Measurements from ENCODE around the gene NLGN1.
A peak's percentile ranks its signal among the peaks of the same experiment; 100 is the strongest.

NLGN1 gene

DNA sequence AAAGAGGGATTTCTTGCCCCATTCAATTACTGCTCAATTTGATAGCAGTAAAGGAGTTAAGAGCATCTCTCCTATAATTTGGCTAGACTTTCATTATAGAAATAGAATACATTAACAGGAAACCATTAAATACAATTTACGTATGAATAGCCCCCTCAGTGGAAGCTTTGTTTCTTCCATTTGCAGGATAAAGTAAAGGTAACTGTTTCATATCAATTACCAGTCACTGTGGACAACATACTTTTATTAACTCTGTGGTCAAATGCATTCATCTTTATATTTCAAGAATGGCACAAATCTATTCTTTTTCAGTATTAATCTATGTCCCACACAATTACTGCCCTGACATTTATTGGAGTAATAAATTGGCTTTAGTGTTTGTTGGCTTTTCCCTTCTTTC is 613.4 kb downstream of the NLGN1 start:
- DNase-seq = no peak
- POLR2A ChIA-PET = no interaction called here
- Histone ChIP-seq H3K4me1 (ENCODE audit: control extremely low read depth in 1 of 4, control insufficient read depth in 4 of 4, insufficient read depth in 4 of 4, low read length in 3 of 4) (no peaks in the 10 kb centered on the region), H3K27ac (ENCODE audit: insufficient read depth in 1 of 2, low read depth in 1 of 2, low read length in 2 of 2, poor library complexity in 1 of 2, severe bottlenecking in 2 of 2) (no peak overlapping the region), H3K4me3 (ENCODE audit: control insufficient read depth in 1 of 7, extremely low read depth in 1 of 7, insufficient read depth in 4 of 7, low read depth in 2 of 7, low read length in 6 of 7) (no peak overlapping the region), H3K9me3 (ENCODE audit: control extremely low read depth in 1 of 5, control insufficient read depth in 4 of 5, insufficient read depth in 2 of 5, low read depth in 1 of 5, low read length in 4 of 5) (no peaks in the 10 kb centered on the region), H3K36me3 (ENCODE audit: control insufficient read depth in 4 of 4, insufficient read depth in 4 of 4, low read length in 3 of 4) (no peaks in the 10 kb centered on the region), H3K27me3 (replicated peaks in 2 of 5; ENCODE audit: control insufficient read depth in 4 of 5, insufficient read depth in 5 of 5, low read length in 4 of 5) (no peaks in the 10 kb centered on the region)
- CTCF ChIA-PET = no interaction called here
- WGBS (ENCODE audit: insufficient coverage) = no CpG with 5 or more reads among the region's 1 CpG

- H3K27me3 ChIP-seq (replicated peaks in 2 of 5; ENCODE audit: control insufficient read depth in 4 of 5, insufficient read depth in 5 of 5, low read length in 4 of 5) = no peaks in the 10 kb centered on the region
- no peaks in the 10 kb centered on the region for H3K9me3 ChIP-seq (ENCODE audit: control extremely low read depth in 1 of 5, control insufficient read depth in 4 of 5, insufficient read depth in 2 of 5, low read depth in 1 of 5, low read length in 4 of 5)
- WGBS (ENCODE audit: insufficient coverage) = 88% methylated on average over 3 of the region's 4 CpGs
- no peak overlapping the region for H3K4me3 ChIP-seq (ENCODE audit: control insufficient read depth in 1 of 7, extremely low read depth in 1 of 7, insufficient read depth in 4 of 7, low read depth in 2 of 7, low read length in 6 of 7)
- H3K4me1 ChIP-seq (ENCODE audit: control extremely low read depth in 1 of 4, control insufficient read depth in 4 of 4, insufficient read depth in 4 of 4, low read length in 3 of 4) = no peaks in the 10 kb centered on the region
- ChIA-PET POLR2A (no interaction called here), CTCF (no interaction called here)
- no peak overlapping the region for H3K27ac ChIP-seq (ENCODE audit: insufficient read depth in 1 of 2, low read depth in 1 of 2, low read length in 2 of 2, poor library complexity in 1 of 2, severe bottlenecking in 2 of 2)
- DNase-seq = no peak
- H3K36me3 ChIP-seq (ENCODE audit: control insufficient read depth in 4 of 4, insufficient read depth in 4 of 4, low read length in 3 of 4) = no peaks in the 10 kb centered on the region
Observed at GRCh38 chr3:174016186-174016585, 618.6 kb downstream of the NLGN1 start.

GRCh38 chr3:174020156-174020555 is 622.6 kb downstream of the NLGN1 start:
- no peak for DNase-seq
- ChIA-PET POLR2A (no interaction called here), CTCF (no interaction called here)
- H3K27me3 ChIP-seq (replicated peaks in 2 of 5; ENCODE audit: control insufficient read depth in 4 of 5, insufficient read depth in 5 of 5, low read length in 4 of 5) = no peaks in the 10 kb centered on the region
- H3K9me3 ChIP-seq (ENCODE audit: control extremely low read depth in 1 of 5, control insufficient read depth in 4 of 5, insufficient read depth in 2 of 5, low read depth in 1 of 5, low read length in 4 of 5) = no peaks in the 10 kb centered on the region
- H3K36me3 ChIP-seq (ENCODE audit: control insufficient read depth in 4 of 4, insufficient read depth in 4 of 4, low read length in 3 of 4) = no peaks in the 10 kb centered on the region
- no peak overlapping the region for H3K4me3 ChIP-seq (ENCODE audit: control insufficient read depth in 1 of 7, extremely low read depth in 1 of 7, insufficient read depth in 4 of 7, low read depth in 2 of 7, low read length in 6 of 7)
- H3K27ac ChIP-seq (ENCODE audit: insufficient read depth in 1 of 2, low read depth in 1 of 2, low read length in 2 of 2, poor library complexity in 1 of 2, severe bottlenecking in 2 of 2) = no peak overlapping the region
- WGBS (ENCODE audit: insufficient coverage) = 100% methylated on average over 1 of the region's 2 CpGs
- H3K4me1 ChIP-seq (ENCODE audit: control extremely low read depth in 1 of 4, control insufficient read depth in 4 of 4, insufficient read depth in 4 of 4, low read length in 3 of 4) = no peaks in the 10 kb centered on the region

DNA sequence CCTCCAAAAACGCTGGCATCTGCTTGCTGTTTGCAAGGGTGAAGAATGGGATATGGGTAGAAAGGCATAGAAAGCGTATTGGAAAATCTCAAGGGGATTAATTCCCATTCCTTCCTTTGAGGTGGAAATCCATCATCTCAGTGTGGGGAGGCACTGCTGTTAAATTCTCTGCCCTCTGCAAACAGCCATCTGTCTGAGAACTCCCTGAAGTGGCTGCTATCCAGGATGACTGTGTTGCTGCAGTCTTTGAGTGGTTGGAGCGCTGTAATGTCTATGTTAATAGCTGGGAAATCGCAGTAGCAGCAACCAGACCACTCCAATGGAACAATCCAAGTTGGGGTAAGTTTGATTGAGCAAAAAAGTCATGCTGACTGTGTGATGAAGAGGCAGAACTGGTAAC is 625.9 kb downstream of the NLGN1 start:
- ChIA-PET CTCF (interaction anchor here (1.2 kb wide), 1 partner anchor 14 kb away, joined by 3 read pairs; no protein-coding TSS in a partner anchor), POLR2A (no interaction called here)
- no peak for DNase-seq
- no peaks in the 10 kb centered on the region for H3K4me1 ChIP-seq (ENCODE audit: control extremely low read depth in 1 of 4, control insufficient read depth in 4 of 4, insufficient read depth in 4 of 4, low read length in 3 of 4)
- peaks cover 0 to 2% (median 0%) of the 10 kb centered on the region in 5 experiments for H3K9me3 ChIP-seq (ENCODE audit: control extremely low read depth in 1 of 5, control insufficient read depth in 4 of 5, insufficient read depth in 2 of 5, low read depth in 1 of 5, low read length in 4 of 5)
- 100% methylated on average over 3 of the region's 4 CpGs for WGBS (ENCODE audit: insufficient coverage)
- H3K4me3 ChIP-seq (ENCODE audit: control insufficient read depth in 1 of 7, extremely low read depth in 1 of 7, insufficient read depth in 4 of 7, low read depth in 2 of 7, low read length in 6 of 7) = no peak overlapping the region
- H3K27ac ChIP-seq (ENCODE audit: insufficient read depth in 1 of 2, low read depth in 1 of 2, low read length in 2 of 2, poor library complexity in 1 of 2, severe bottlenecking in 2 of 2) = no peak overlapping the region
- no peaks in the 10 kb centered on the region for H3K27me3 ChIP-seq (replicated peaks in 2 of 5; ENCODE audit: control insufficient read depth in 4 of 5, insufficient read depth in 5 of 5, low read length in 4 of 5)
- no peaks in the 10 kb centered on the region for H3K36me3 ChIP-seq (ENCODE audit: control insufficient read depth in 4 of 4, insufficient read depth in 4 of 4, low read length in 3 of 4)

- ChIA-PET POLR2A (no interaction called here), CTCF (no interaction called here)
- H3K4me1 ChIP-seq (ENCODE audit: control extremely low read depth in 1 of 4, control insufficient read depth in 4 of 4, insufficient read depth in 4 of 4, low read length in 3 of 4) = no peaks in the 10 kb centered on the region
- 100% methylated on average over 2 of the region's 2 CpGs for WGBS (ENCODE audit: insufficient coverage)
- H3K36me3 ChIP-seq (ENCODE audit: control insufficient read depth in 4 of 4, insufficient read depth in 4 of 4, low read length in 3 of 4) = no peaks in the 10 kb centered on the region
- H3K27me3 ChIP-seq (replicated peaks in 2 of 5; ENCODE audit: control insufficient read depth in 4 of 5, insufficient read depth in 5 of 5, low read length in 4 of 5) = no peaks in the 10 kb centered on the region
- H3K9me3 ChIP-seq (ENCODE audit: control extremely low read depth in 1 of 5, control insufficient read depth in 4 of 5, insufficient read depth in 2 of 5, low read depth in 1 of 5, low read length in 4 of 5) = peaks cover 0 to 16% (median 0%) of the 10 kb centered on the region in 5 experiments
- no peak overlapping the region for H3K27ac ChIP-seq (ENCODE audit: insufficient read depth in 1 of 2, low read depth in 1 of 2, low read length in 2 of 2, poor library complexity in 1 of 2, severe bottlenecking in 2 of 2)
- no peak for DNase-seq
- no peak overlapping the region for H3K4me3 ChIP-seq (ENCODE audit: control insufficient read depth in 1 of 7, extremely low read depth in 1 of 7, insufficient read depth in 4 of 7, low read depth in 2 of 7, low read length in 6 of 7)
Observed at GRCh38 chr3:174028673-174029072, 631.1 kb downstream of the NLGN1 start.

DNA sequence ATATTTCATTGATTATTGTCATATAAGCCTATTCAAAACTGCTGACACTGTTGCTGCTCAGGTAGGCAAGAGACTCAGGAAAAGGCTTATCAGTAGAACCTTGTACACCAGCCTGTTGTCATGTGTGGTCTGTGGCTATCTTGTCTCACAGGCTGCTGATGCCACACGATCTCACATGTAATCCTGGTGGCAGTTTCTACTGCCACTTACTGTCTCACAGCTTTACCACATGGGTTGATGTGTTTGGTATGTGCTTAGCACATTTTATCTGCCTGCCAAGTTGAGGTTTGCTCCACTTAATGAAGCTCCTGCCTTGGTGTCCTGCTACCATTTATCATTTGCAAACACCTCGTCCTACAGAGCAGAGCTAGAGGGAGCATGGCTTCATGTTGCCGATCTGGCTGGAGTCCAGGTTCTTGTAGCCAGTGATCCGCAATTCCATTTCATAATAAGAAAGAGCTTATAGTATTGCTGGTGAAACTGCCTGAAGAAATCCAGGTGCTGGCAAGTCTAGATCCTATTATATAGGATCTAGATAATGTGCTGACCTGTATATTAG is 637.9 kb downstream of the NLGN1 start:
- no CpG with 5 or more reads among the region's 4 CpGs for WGBS (ENCODE audit: insufficient coverage)
- CTCF ChIA-PET = no interaction called here
- Histone ChIP-seq H3K27me3 (replicated peaks in 2 of 5; ENCODE audit: control insufficient read depth in 4 of 5, insufficient read depth in 5 of 5, low read length in 4 of 5) (no peaks in the 10 kb centered on the region), H3K4me3 (ENCODE audit: control insufficient read depth in 1 of 7, extremely low read depth in 1 of 7, insufficient read depth in 4 of 7, low read depth in 2 of 7, low read length in 6 of 7) (no peak overlapping the region), H3K27ac (ENCODE audit: insufficient read depth in 1 of 2, low read depth in 1 of 2, low read length in 2 of 2, poor library complexity in 1 of 2, severe bottlenecking in 2 of 2) (no peak overlapping the region), H3K9me3 (ENCODE audit: control extremely low read depth in 1 of 5, control insufficient read depth in 4 of 5, insufficient read depth in 2 of 5, low read depth in 1 of 5, low read length in 4 of 5) (peaks cover 0 to 9% (median 0%) of the 10 kb centered on the region in 5 experiments), H3K36me3 (ENCODE audit: control insufficient read depth in 4 of 4, insufficient read depth in 4 of 4, low read length in 3 of 4) (no peaks in the 10 kb centered on the region), H3K4me1 (ENCODE audit: control extremely low read depth in 1 of 4, control insufficient read depth in 4 of 4, insufficient read depth in 4 of 4, low read length in 3 of 4) (no peaks in the 10 kb centered on the region)
- POLR2A ChIA-PET = no interaction called here
- DNase-seq = peak; percentile 2 to 57 (median 4)

GRCh38 chr3:174046311-174046710 is 648.8 kb downstream of the NLGN1 start:
- H3K27me3 ChIP-seq (replicated peaks in 2 of 5; ENCODE audit: control insufficient read depth in 4 of 5, insufficient read depth in 5 of 5, low read length in 4 of 5) = no peaks in the 10 kb centered on the region
- H3K27ac ChIP-seq (ENCODE audit: insufficient read depth in 1 of 2, low read depth in 1 of 2, low read length in 2 of 2, poor library complexity in 1 of 2, severe bottlenecking in 2 of 2) = no peak overlapping the region
- no peak overlapping the region for H3K4me3 ChIP-seq (ENCODE audit: control insufficient read depth in 1 of 7, extremely low read depth in 1 of 7, insufficient read depth in 4 of 7, low read depth in 2 of 7, low read length in 6 of 7)
- no peak for DNase-seq
- POLR2A ChIA-PET = interaction anchor here (0.7 kb wide), 1 partner anchor 228 kb away, joined by 3 read pairs; no protein-coding TSS in a partner anchor
- no peaks in the 10 kb centered on the region for H3K36me3 ChIP-seq (ENCODE audit: control insufficient read depth in 4 of 4, insufficient read depth in 4 of 4, low read length in 3 of 4)
- CTCF ChIA-PET = interaction anchor here (1.2 kb wide), 1 partner anchor 8 kb away, joined by 3 read pairs; no protein-coding TSS in a partner anchor
- H3K9me3 ChIP-seq (ENCODE audit: control extremely low read depth in 1 of 5, control insufficient read depth in 4 of 5, insufficient read depth in 2 of 5, low read depth in 1 of 5, low read length in 4 of 5) = peaks cover 0 to 5% (median 0%) of the 10 kb centered on the region in 5 experiments
- H3K4me1 ChIP-seq (ENCODE audit: control extremely low read depth in 1 of 4, control insufficient read depth in 4 of 4, insufficient read depth in 4 of 4, low read length in 3 of 4) = no peaks in the 10 kb centered on the region

Measured in common myeloid progenitor, CD34-positive (primary cell).